Neural progenitor cell (in vitro differentiated cells): Measurements from ENCODE around the gene GABBR2. TPM values are rescaled to one million over a fixed set of nuclear protein-coding genes. Genes with fewer than 3 reads are reported as not detected.

Experiments used
- DNase-seq: peaks from one replicate; pipeline ENCODE4 v3.0.0-alpha.2; 2016; ENCODE audit warnings: low spot score
- H2AFZ ChIP-seq: fragments of 200-600 bp; sonication (generic); replicated peaks from 2 replicates; pipeline ENCODE4 v1.6.1; 2016; ENCODE audit warnings: antibody characterized with exemption
- H3F3A ChIP-seq: fragments of 200-600 bp; sonication (generic); 2 replicates; pipeline ENCODE4 v1.6.1; 2016; ENCODE audit warnings: antibody characterized with exemption, low read depth
- H3K27ac ChIP-seq: fragments of 200-600 bp; sonication (generic); 2 replicates; pipeline ENCODE4 v1.5.1; 2016; ENCODE audit warnings: mild to moderate bottlenecking
- H3K27me3 ChIP-seq: fragments of 200-600 bp; sonication (generic); 2 replicates; pipeline ENCODE4 v1.6.1; 2016; ENCODE audit warnings: mild to moderate bottlenecking, moderate library complexity
- H3K36me3 ChIP-seq: fragments of 200-600 bp; sonication (generic); 2 replicates; pipeline ENCODE4 v1.5.1; 2016
- H3K4me1 ChIP-seq: fragments of 200-600 bp; sonication (generic); 2 replicates; pipeline ENCODE4 v1.6.1; 2016; ENCODE audit warnings: mixed run types
- H3K4me2 ChIP-seq: fragments of 200-600 bp; sonication (generic); 2 replicates; pipeline ENCODE4 v1.6.1; 2016
- H3K4me3 ChIP-seq: fragments of 200-600 bp; sonication (generic); 2 replicates; pipeline ENCODE4 v1.5.1; 2016
- H3K79me2 ChIP-seq: fragments of 200-600 bp; sonication (generic); 2 replicates; pipeline ENCODE4 v1.6.1; 2016; ENCODE audit warnings: low read depth
- H3K9ac ChIP-seq: fragments of 200-600 bp; sonication (generic); 2 replicates; pipeline ENCODE4 v1.6.1; 2016
- H3K9me3 ChIP-seq: fragments of 200-600 bp; sonication (generic); 2 replicates; pipeline ENCODE4 v1.5.1; 2016; ENCODE audit warnings: low read depth
- H4K20me1 ChIP-seq: fragments of 200-600 bp; sonication (generic); 2 replicates; pipeline ENCODE4 v1.6.1; 2016; ENCODE audit warnings: low read depth
- H3K27ac Mint-ChIP-seq: 3 replicates; pipeline ENCODE4 v1.8.0; 2021; ENCODE audit warnings: mixed read lengths
- H3K27me3 Mint-ChIP-seq: 2 replicates; pipeline ENCODE4 v1.8.0; 2022; ENCODE audit warnings: low read depth, mild to moderate bottlenecking, inconsistent platforms, moderate library complexity, mixed read lengths; ENCODE audit not compliant: insufficient read depth
- H3K36me3 Mint-ChIP-seq: 3 replicates; pipeline ENCODE4 v1.8.0; 2021; ENCODE audit warnings: mixed read lengths
- H3K4me1 Mint-ChIP-seq: 3 replicates; pipeline ENCODE4 v1.8.0; 2021; ENCODE audit warnings: mixed read lengths
- H3K4me3 Mint-ChIP-seq: 3 replicates; pipeline ENCODE4 v1.8.0; 2021; ENCODE audit warnings: mild to moderate bottlenecking, moderate library complexity, mixed read lengths
- H3K9me3 Mint-ChIP-seq: 3 replicates; pipeline ENCODE4 v1.8.0; 2020; ENCODE audit warnings: mixed read lengths
- CTCF ChIP-seq: fragments of 200-600 bp; sonication (generic); IDR thresholded peaks from 2 replicates; pipeline ENCODE4 v1.5.1; 2017; ENCODE audit warnings: antibody characterized with exemption, mild to moderate bottlenecking
- EZH2 ChIP-seq: fragments of 200-600 bp; sonication (generic); IDR thresholded peaks from 2 replicates; pipeline ENCODE4 v1.6.1; 2017; ENCODE audit warnings: antibody characterized with exemption, mild to moderate bottlenecking, moderate library complexity
- EZH2phosphoT487 ChIP-seq: fragments of 200-600 bp; sonication (generic); IDR thresholded peaks from 2 replicates; pipeline ENCODE4 v1.6.1; 2017; ENCODE audit warnings: antibody characterized with exemption
- total RNA-seq: library from RNA; depleted of rRNA; stranded (reverse); fragments of >200 nt; gene quantifications from 2 replicates; pipeline ENCODE4 v1.2.3, GENCODE V29; 2015; ENCODE audit warnings: low replicate concordance

GABBR2 gene
- total RNA-seq, 1 donor from 2014 or later = not detected

GRCh38 chr9:98391406-98391805 is 317.3 kb downstream of the GABBR2 start:
- Histone ChIP-seq H3K4me1 (peaks cover 5% of the 10 kb centered on the region), H3K27me3 (no peaks in the 10 kb centered on the region), H3K79me2 (no peaks in the 10 kb centered on the region), H3F3A (no peaks in the 10 kb centered on the region), H3K9ac (no peak overlapping the region), H3K36me3 (no peaks in the 10 kb centered on the region), H4K20me1 (no peaks in the 10 kb centered on the region), H3K9me3 (no peaks in the 10 kb centered on the region), H3K4me2 (no peak overlapping the region), H3K27ac (no peak overlapping the region), H3K4me3 (no peak overlapping the region), H2AFZ (no peak overlapping the region)
- TF ChIP-seq EZH2phosphoT487 (no peak), EZH2 (no peak), CTCF (no peak)
- Mint-ChIP-seq H3K4me1 (no peaks in the 10 kb centered on the region), H3K27ac (peak overlapping the region; percentile 22), H3K36me3 (no peaks in the 10 kb centered on the region), H3K27me3 (no peaks in the 10 kb centered on the region), H3K4me3 (no peak overlapping the region), H3K9me3 (peaks cover 3% of the 10 kb centered on the region)
- DNase-seq = no peak

GRCh38 chr9:98385751-98386150 is 323.0 kb downstream of the GABBR2 start:
- H3F3A ChIP-seq = no peaks in the 10 kb centered on the region
- no peak overlapping the region for H3K4me2 ChIP-seq
- Mint-ChIP-seq H3K4me3 (no peak overlapping the region), H3K27ac (no peak overlapping the region), H3K4me1 (peaks cover 13% of the 10 kb centered on the region), H3K36me3 (no peaks in the 10 kb centered on the region), H3K27me3 (peaks cover 3% of the 10 kb centered on the region), H3K9me3 (no peaks in the 10 kb centered on the region)
- no peaks in the 10 kb centered on the region for H3K36me3 ChIP-seq
- no peak for DNase-seq
- H2AFZ ChIP-seq = no peak overlapping the region
- no peaks in the 10 kb centered on the region for H3K27me3 ChIP-seq
- no peak for TF ChIP-seq EZH2
- no peak for TF ChIP-seq CTCF
- no peak for TF ChIP-seq EZH2phosphoT487
- no peak overlapping the region for H3K27ac ChIP-seq
- no peaks in the 10 kb centered on the region for H3K9me3 ChIP-seq
- peaks cover 8% of the 10 kb centered on the region for H3K4me1 ChIP-seq
- no peaks in the 10 kb centered on the region for H3K79me2 ChIP-seq
- H3K9ac ChIP-seq = no peak overlapping the region
- H3K4me3 ChIP-seq = no peak overlapping the region
- no peaks in the 10 kb centered on the region for H4K20me1 ChIP-seq

GRCh38 chr9:98383758-98384157 is 325.0 kb downstream of the GABBR2 start:
- no peak overlapping the region for H3K4me3 ChIP-seq
- no peaks in the 10 kb centered on the region for H3K9me3 Mint-ChIP-seq
- no peak overlapping the region for H3K27ac Mint-ChIP-seq
- H3K27ac ChIP-seq = no peak overlapping the region
- no peaks in the 10 kb centered on the region for H3K9me3 ChIP-seq
- TF ChIP-seq CTCF = peak; percentile 35
- TF ChIP-seq EZH2 = no peak
- no peak for TF ChIP-seq EZH2phosphoT487
- no peak overlapping the region for H3K4me2 ChIP-seq
- peaks cover 26% of the 10 kb centered on the region for H3K4me1 Mint-ChIP-seq
- no peaks in the 10 kb centered on the region for H3K36me3 Mint-ChIP-seq
- no peaks in the 10 kb centered on the region for H4K20me1 ChIP-seq
- peak overlapping the region; percentile 82 for H2AFZ ChIP-seq
- H3K27me3 ChIP-seq = no peaks in the 10 kb centered on the region
- peaks cover 3% of the 10 kb centered on the region for H3K27me3 Mint-ChIP-seq
- H3K4me1 ChIP-seq = peaks cover 8% of the 10 kb centered on the region
- DNase-seq = peak; percentile 48
- H3K9ac ChIP-seq = no peak overlapping the region
- no peaks in the 10 kb centered on the region for H3K79me2 ChIP-seq
- no peaks in the 10 kb centered on the region for H3K36me3 ChIP-seq
- H3F3A ChIP-seq = no peaks in the 10 kb centered on the region
- no peak overlapping the region for H3K4me3 Mint-ChIP-seq
